Neutrophil (primary cell): Measurements from ENCODE around the gene ADAMTS17.

Experiments
- H3K27ac ChIP-seq: fragments of 200-600 bp; sonication (generic); 2 replicates; pipeline ENCODE4 v1.5.1; 2016; ENCODE audit warnings: mild to moderate bottlenecking, moderate library complexity
- H3K27me3 ChIP-seq: fragments of 200-600 bp; sonication (generic); 2 replicates; pipeline ENCODE4 v1.6.0; 2016; ENCODE audit warnings: mild to moderate bottlenecking
- H3K36me3 ChIP-seq: fragments of 200-600 bp; sonication (generic); 2 replicates; pipeline ENCODE4 v1.5.1; 2017
- H3K4me1 ChIP-seq, 2 experiments: fragments of 200-600 bp in 1 of 2; sonication (generic) in 1 of 2; 1 replicate in 1 of 2; 2 replicates in 1 of 2; pipeline versions ENCODE4 v1.5.1 to v1.6.1; 2013 to 2016; ENCODE audit warnings: low read depth in 1 of 2, low read length in 1 of 2, mild to moderate bottlenecking in 1 of 2, moderate library complexity in 1 of 2; ENCODE audit not compliant: control insufficient read depth in 1 of 2, insufficient read depth in 1 of 2
- H3K4me3 ChIP-seq, 2 experiments: fragments of 200-600 bp in 1 of 2; sonication (generic) in 1 of 2; 1 replicate in 1 of 2; 2 replicates in 1 of 2; pipeline ENCODE4 v1.5.1; 2013 to 2016; ENCODE audit warnings: low read depth in 1 of 2, low read length in 1 of 2, mild to moderate bottlenecking in 1 of 2, moderate library complexity in 1 of 2
- H3K9me3 ChIP-seq: fragments of 200-600 bp; sonication (generic); 2 replicates; pipeline ENCODE4 v1.5.1; 2016
- TF ChIP-seq, protein P1 (sequence below): fragments of 200-600 bp; sonication (generic); IDR thresholded peaks from 2 replicates; pipeline ENCODE4 v1.5.1; 2016; ENCODE audit warnings: antibody characterized with exemption

Gene ADAMTS17

DNA sequence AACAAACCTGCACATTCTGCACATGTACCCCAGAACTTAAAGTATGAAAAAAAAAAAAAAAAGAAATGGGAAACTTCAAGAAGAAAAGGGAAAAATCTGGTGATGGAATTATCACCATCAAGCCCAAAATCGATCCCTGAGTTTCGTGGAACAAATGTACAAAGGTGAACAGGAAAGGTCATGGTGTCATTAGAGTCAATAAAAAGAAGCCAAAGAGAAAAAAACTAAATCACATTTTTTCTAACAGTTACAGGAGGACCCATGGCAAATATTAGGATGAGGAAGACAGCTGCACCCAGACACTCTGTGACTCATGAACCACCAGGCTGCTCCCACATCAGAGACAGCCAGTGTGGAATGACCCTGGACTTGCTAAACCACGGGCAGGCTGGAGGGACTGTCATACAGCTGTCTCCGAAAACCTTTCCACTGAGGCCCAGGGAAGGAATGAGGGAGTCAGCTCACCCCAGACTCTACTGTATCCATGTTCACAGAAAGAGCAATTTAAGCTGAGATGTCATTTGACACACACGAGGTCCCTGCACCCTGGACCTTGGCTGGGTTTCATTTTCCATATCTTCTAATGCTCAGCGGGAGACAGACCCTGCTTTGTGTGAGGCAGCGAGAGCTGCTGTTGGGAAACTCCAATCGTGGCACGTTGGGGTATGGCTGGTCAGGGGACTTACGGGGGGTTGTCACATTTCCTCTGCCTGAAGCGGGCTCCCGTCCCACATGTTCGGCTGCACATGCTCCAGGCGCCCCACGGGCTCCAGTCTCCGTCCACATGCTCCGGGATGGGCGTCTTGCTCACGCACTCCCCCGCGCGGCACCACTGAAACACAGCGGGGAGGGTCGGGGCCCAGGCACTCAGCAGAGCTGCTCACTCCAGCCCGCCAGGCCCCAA, 210.2 kb downstream of the ADAMTS17 start:
- no peaks in the 10 kb centered on the region for H3K4me1 ChIP-seq
- H3K4me3 ChIP-seq = no peak overlapping the region
- H3K27ac ChIP-seq = no peak overlapping the region
- no peaks in the 10 kb centered on the region for H3K9me3 ChIP-seq
- no peaks in the 10 kb centered on the region for H3K36me3 ChIP-seq
- TF ChIP-seq, protein P1, sequence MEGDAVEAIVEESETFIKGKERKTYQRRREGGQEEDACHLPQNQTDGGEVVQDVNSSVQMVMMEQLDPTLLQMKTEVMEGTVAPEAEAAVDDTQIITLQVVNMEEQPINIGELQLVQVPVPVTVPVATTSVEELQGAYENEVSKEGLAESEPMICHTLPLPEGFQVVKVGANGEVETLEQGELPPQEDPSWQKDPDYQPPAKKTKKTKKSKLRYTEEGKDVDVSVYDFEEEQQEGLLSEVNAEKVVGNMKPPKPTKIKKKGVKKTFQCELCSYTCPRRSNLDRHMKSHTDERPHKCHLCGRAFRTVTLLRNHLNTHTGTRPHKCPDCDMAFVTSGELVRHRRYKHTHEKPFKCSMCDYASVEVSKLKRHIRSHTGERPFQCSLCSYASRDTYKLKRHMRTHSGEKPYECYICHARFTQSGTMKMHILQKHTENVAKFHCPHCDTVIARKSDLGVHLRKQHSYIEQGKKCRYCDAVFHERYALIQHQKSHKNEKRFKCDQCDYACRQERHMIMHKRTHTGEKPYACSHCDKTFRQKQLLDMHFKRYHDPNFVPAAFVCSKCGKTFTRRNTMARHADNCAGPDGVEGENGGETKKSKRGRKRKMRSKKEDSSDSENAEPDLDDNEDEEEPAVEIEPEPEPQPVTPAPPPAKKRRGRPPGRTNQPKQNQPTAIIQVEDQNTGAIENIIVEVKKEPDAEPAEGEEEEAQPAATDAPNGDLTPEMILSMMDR = no peak
- no peaks in the 10 kb centered on the region for H3K27me3 ChIP-seq

DNA sequence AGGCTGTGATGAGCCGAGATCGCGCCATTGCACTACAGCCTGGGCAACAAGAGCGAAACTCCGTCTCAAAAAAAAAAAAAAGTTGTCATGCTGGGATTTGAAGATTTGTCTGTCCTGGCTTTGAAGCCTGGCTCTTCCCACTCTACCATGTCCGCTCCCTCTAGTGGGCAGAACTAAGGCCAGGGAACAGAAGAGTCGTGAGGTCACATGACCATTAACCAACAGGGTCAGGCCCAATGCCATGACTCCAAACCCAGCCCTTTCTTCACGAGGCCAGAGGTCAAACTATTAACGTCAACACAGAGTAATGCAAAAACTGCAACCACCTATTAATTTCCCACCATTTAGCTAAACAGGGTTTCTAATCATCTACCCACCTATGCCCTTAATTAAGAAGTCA, 212.1 kb downstream of the ADAMTS17 start:
- Histone ChIP-seq H3K4me1 (no peaks in the 10 kb centered on the region), H3K27ac (no peak overlapping the region), H3K27me3 (no peaks in the 10 kb centered on the region), H3K9me3 (no peaks in the 10 kb centered on the region), H3K36me3 (no peaks in the 10 kb centered on the region), H3K4me3 (no peak overlapping the region)
- TF ChIP-seq, protein P1 = no peak

DNA sequence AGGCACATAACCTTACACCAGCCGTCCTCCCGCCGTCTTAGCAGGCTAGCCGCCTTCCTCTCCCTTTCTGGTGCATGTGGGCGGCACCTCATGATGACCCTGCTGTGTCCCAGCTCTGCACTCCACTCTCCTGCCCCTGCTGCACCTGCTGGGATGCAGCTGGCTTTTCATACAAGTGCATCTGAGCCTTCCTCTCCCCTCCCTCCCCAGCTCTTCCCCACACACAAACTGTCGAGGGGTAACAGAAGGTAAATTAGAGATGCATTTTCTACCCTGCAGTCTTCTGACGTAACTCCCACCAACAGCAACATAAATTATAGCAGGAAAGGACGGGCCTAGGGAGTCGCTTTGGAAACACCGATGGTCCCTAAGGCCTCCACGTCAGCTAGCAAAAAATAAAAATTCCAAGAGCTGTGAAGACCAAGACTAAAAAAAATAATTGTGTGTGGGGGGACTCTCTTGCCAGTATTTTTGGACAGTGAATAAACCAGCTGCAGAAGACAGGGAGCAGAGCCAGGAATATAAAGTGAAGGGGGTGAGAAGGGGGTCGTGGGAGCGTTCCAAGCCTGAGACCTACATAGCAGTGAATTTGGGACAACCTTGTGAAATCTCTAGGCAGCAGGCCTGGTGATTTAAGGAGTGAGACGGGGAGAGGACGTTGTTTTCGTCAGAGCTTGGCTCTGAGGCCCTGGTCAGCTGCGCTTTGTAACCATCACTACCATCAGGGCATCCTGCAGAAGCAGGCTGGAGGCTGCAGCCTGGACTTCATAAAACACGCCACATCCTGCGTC, 216.2 kb downstream of the ADAMTS17 start:
- TF ChIP-seq, protein P1 = no peak
- no peak overlapping the region for H3K27ac ChIP-seq
- no peak overlapping the region for H3K4me3 ChIP-seq
- H3K36me3 ChIP-seq = no peaks in the 10 kb centered on the region
- no peaks in the 10 kb centered on the region for H3K4me1 ChIP-seq
- H3K9me3 ChIP-seq = no peaks in the 10 kb centered on the region
- no peaks in the 10 kb centered on the region for H3K27me3 ChIP-seq

DNA sequence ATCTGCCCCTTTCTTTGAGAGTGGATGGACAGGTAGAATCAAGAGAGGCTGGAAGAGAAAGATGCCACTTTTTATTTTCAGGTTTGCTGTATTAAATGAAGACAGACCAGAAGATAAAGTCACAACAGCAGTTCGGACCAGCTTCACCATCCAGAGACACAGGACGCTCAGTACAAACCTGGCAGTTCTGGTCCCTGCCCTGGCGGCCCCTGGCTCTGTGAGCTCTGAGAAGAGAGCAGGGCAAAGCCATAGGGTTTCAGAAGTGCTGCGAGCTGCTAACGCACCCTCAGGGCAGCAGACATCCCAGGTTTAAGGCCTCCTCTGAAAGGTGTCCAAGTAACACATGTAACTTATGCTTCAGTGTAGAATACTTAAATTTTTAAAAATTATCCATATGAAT, 216.8 kb downstream of the ADAMTS17 start:
- TF ChIP-seq, protein P1 = no peak
- no peak overlapping the region for H3K27ac ChIP-seq
- H3K4me1 ChIP-seq = no peaks in the 10 kb centered on the region
- H3K4me3 ChIP-seq = no peak overlapping the region
- H3K27me3 ChIP-seq = no peaks in the 10 kb centered on the region
- H3K9me3 ChIP-seq = no peaks in the 10 kb centered on the region
- no peaks in the 10 kb centered on the region for H3K36me3 ChIP-seq

DNA sequence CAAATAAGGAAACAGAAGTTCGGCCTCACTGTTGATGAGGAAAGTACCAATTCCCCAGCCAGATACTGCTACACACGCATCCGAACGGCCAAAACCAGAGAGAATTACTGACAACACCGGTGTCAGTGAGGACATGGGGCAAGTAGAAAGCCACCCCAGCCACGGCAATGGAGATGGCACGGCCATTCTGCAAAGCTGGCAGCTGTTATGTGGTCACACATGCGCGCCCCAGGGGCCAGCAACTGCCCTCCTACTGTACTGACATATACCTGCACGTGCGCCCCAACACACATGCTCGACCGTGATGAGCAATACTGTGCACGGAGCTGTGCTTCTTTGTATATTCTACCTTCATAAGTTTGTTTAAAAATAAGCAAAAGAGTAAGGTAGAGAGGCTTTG, 217.4 kb downstream of the ADAMTS17 start:
- no peaks in the 10 kb centered on the region for H3K4me1 ChIP-seq
- H3K27me3 ChIP-seq = no peaks in the 10 kb centered on the region
- H3K9me3 ChIP-seq = no peaks in the 10 kb centered on the region
- no peaks in the 10 kb centered on the region for H3K36me3 ChIP-seq
- TF ChIP-seq, protein P1 = no peak
- no peak overlapping the region for H3K27ac ChIP-seq
- H3K4me3 ChIP-seq = no peak overlapping the region
